Activated T-helper 9 cell treated with anti-CD3 and anti-CD28 coated beads, Interleukin-2, amount 50 U/mL, for 16 hours (primary cell): Measurements from ENCODE around the gene EFEMP2.
A peak's percentile ranks its signal among the peaks of the same experiment; 100 is the strongest.
"Not testable (repeated sequence)": the region's sequence is repeated elsewhere in the genome, so short reads cannot be mapped to it uniquely, and the experiment has no call there.

Experiments
- DNase-seq: peaks from one replicate; pipeline ENCODE4 v3.0.0-alpha.2; 2020; ENCODE audit warnings: low read depth

The EFEMP2 gene

DNA sequence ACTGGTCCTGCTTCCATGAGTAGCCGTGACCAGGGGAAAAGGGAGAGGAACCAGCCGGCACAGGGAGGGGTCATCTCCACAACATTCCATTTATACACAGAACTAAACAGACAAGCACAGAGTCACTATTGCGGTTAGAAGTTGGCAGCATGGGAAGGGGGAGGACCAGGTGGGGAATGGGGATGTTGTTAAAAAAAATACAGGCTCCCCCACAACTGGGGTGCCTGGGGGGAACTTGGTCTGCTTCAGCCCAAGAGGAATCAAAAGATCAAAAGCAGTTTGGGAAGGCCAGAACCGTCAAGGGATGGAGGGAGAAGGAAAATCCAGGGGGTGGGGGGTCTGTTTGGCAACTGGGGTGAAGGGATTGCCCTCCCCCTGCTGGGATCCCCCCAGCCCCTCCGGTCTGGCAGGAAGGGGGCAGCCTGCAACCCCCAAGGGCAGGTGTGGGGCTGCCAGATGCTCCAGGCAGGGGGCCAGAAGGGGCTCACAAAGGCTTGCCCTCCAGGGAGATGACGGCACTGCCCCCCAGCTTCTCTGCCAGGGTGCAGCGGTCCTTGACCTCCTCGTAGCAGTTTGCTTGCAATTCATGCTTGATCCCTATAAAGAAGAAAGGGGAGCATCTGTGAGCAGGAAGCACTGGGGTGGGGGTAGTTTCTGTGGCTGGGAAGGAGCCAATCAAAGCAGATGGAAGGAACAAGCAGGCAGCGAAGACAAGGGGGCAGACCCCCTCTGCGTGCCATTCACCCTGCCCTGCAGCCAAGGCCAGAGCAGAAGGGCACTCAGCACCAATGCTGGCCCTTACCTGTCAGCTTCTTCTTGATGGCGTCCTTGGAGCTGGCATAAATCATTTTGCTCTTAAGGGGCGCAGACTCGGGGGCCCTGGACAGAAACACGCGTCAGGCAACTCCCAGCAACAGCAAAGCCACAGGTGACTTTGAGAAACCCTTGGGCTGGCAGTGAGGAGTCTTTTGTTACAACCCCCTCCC, 17.5 kb downstream of the EFEMP2 start:
- no peak for DNase-seq

GRCh38 chr11:65854161-65854592, 18.4 kb downstream of the EFEMP2 start:
- no peak for DNase-seq

GRCh38 chr11:65853246-65853979, 19.2 kb downstream of the EFEMP2 start:
- no peak for DNase-seq

GRCh38 chr11:65852508-65853245, 19.9 kb downstream of the EFEMP2 start:
- DNase-seq: no peak

DNA sequence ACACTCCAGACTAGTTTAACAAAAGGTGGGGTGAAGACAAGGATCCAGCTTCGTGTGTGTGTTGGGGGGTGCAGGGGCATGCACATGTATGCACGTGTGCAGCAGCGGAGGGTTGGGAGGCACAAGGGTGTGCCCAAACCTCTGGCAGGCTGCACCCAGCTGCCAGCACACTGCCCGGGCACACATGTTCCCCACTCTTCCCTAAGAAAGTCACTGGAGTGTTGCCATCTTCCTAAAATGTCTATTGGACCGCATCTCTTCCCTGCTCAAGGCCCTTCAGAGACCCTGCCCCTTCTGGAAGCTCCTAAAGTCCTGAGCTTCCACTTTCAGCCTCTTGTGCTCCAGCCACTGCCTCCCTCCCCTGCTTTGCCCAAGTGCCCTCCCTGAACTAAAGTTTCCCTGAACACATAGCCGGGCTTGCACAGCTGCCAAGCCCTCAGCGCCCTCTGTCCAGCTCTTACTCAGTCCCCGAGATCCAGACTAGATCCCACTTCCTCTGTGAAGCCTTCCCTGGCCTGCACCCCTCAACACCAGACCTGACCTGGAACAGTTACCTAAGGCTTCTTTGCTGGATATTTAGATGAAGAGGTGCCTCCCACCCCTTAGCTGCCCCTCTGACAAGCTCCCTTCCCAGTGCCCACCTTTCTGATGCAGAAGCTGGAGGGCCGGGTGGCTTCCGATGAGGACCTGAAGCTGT, 20.6 kb downstream of the EFEMP2 start:
- DNase-seq: no peak

GRCh38 chr11:65851083-65851579, 21.5 kb downstream of the EFEMP2 start:
- no peak for DNase-seq

DNA sequence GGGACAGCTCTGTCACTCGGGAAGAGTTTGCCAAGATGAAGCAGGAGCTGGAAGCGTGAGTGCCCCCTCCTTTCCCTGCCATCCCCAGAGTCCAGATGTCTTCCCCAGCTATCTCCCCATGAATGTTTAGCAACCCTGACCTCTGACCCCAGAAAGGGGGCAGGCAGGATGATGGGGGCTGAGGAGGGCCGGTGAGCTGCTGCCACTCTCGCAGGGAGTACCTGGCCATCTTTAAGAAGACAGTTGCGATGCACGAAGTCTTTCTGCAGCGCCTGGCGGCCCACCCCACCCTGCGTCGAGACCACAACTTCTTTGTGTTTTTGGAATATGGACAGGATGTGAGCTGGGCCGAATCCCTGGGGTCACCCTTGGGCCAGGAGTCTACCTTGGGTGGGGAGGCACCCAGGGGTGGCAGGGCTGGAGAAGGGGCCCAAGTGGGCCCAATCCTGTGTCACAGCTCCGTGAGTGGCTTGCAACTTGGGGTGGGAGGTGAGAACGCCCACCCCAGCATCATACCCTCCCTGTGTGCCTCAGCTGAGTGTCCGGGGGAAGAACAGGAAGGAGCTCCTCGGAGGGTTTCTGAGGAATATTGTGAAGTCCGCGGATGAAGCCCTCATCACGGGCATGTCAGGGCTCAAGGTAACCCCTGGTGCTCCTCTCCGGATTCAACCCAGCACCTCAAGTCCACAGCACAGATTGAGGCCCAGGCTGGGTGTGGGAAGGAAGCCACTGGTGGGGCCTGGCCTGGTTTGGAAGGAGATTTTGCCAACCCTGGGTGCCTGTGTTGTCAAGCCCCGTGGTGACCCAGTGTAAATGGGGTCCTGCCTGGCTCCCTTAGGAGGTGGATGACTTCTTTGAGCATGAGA, 22.1 kb downstream of the EFEMP2 start:
- no peak for DNase-seq

DNA sequence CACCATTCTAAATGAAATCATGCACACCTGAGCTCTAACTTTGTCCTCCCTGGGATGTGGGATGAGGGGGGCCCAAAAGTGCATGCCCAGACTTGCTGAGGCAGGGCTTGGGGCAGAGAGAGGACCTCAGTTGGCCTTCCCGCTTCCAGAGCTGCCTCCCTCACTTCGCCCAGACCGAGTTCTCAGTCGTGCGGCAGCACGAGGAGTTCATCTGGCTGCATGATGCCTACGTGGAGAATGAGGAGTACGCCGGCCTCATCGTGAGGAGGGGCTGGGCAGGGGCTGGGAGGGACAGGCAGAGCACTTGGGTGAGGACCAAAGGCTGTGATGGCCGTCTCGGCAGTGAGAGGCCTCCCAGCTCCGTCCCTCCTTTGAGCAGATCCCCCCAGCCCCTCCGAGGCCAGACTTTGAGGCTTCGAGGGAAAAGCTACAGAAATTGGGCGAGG, 22.8 kb downstream of the EFEMP2 start:
- no peak for DNase-seq

DNA sequence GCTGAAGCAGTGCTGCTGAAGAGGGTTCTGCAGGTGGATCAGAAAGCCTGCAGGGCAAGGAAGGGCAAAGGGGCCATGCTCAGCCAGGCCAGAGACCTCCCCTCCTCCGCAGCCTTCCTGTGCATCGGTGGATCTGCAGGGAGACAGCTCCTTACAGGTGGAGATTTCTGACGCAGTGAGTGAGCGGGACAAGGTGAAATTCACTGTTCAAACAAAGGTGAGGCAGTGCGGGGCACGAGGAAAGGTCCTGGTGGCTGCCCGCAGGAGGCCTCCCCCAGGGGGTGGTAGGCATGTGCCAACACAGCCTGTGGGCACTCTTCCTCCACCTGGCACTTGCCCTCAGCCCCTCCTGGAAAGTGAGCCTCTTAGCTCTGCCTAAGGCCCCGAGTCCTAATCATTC, 23.2 kb downstream of the EFEMP2 start:
- no peak for DNase-seq

- not testable (repeated sequence) for DNase-seq
Observed at GRCh38 chr11:65848693-65849092, 23.9 kb downstream of the EFEMP2 start.

- DNase-seq: no peak
Observed at GRCh38 chr11:65847746-65848145, 24.9 kb downstream of the EFEMP2 start.

- DNase-seq: no peak
Observed at GRCh38 chr11:65844231-65844872, 28.2 kb downstream of the EFEMP2 start.

GRCh38 chr11:65843811-65844210, 28.8 kb downstream of the EFEMP2 start:
- DNase-seq: no peak

DNA sequence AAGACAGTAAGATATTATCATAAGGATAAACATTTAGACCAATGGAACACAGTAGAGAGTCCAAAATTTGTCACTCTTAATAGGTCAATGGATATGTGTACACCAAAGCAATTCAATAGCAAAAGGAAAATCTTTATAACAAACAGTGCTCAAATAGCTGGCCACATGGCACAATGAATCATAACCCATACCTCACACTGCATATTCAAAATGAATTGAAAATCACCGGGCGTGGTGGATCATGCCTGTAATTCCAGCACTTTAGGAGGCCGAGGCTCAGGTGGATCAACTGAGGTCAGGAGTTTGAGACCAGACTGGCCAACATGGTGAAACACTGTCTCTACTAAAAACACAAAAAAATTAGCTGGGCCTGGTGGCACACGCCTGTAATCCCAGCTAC, 30.5 kb downstream of the EFEMP2 start:
- no peak for DNase-seq

GRCh38 chr11:65834202-65834601, 38.4 kb downstream of the EFEMP2 start:
- no peak for DNase-seq

DNA sequence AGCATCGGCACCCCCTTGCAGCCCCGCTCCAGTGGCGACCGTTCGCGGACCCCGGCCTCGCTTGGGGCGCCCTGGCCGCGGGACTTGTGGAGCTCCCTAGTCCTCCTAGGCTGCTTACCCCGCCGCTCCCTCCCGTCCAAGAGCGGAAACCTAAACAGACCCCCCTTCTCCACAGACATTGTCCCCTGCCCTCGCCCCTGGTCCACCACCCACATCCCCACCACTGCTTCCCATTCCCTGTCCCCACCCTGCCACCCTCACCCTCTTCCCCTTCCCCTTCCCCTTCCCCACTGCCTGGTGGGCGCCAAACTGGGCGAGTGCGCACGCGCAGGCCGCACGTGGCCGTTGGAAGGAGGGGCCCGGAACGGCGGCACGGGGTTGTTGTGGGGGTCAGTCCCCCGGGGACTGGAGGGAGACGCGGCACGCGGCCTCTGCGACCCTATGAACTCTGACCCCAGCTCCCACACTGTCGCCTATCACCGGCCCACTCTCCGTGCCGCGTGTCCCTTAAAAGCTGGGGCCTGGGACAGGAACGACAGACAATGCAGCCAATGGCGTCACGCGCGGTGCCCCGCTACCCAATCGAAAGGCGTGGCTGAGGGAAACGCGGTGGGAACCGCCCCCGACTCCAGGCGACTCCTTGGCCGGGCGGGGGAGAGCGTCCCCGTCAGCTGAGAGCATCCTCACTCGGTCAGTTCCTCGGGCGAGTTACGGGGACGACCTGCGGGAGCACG, 39.1 kb downstream of the EFEMP2 start, which contains the start of gene SNX32:
SNX32 (plus strand) TSS at position 667 of the 734 bp plus-strand sequence. CDS start 103 bp downstream, outside the sequence.
- DNase-seq: peak; percentile 92

GRCh38 chr11:65832231-65832630, 40.4 kb downstream of the EFEMP2 start:
- DNase-seq: not testable (repeated sequence)

- no peak for DNase-seq
Observed at GRCh38 chr11:65829459-65829858, 43.1 kb downstream of the EFEMP2 start.
